ENCODE data around the gene RAB33B.
"Not testable (repeated sequence)": the region's sequence is repeated elsewhere in the genome, so short reads cannot be mapped to it uniquely, and the experiment has no call there.

The RAB33B gene

DNA sequence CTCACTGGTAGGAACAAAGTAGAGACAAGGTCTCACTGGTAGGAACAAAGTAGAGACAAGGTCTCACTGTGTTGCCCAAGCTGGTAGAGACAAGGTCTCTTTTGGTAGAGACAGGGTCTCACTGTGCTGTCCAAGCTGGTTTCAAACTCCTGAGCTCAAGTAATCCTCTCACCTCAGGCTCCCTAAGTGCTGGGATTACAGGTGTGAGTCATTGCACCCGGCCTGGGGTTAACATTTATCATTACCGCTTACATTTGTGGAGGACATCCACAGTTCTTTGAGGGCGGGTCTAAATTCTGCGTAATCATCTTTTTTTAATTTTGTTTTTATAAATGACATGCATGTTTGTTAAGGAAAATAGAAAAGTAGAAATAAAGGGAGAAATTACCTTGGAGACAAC is 12.0 kb downstream of the RAB33B start:
- Histone ChIP-seq H3K27me3 (ENCODE audit: control insufficient read depth, insufficient read depth, low read length) (no peaks in the 10 kb centered on the region), H3K9ac (ENCODE audit: low read depth, low read length) (no peak overlapping the region), H3K36me3 (ENCODE audit: insufficient read depth, low read length) (no peaks in the 10 kb centered on the region), H3K9me3 (replicated peaks; ENCODE audit: low read length) (no peaks in the 10 kb centered on the region), H3K4me2 (ENCODE audit: low read length) (no peak overlapping the region), H3K4me1 (ENCODE audit: control insufficient read depth, insufficient read depth, low read length) (no peaks in the 10 kb centered on the region), H3K4me3 (ENCODE audit: low read length) (no peak overlapping the region)

DNA sequence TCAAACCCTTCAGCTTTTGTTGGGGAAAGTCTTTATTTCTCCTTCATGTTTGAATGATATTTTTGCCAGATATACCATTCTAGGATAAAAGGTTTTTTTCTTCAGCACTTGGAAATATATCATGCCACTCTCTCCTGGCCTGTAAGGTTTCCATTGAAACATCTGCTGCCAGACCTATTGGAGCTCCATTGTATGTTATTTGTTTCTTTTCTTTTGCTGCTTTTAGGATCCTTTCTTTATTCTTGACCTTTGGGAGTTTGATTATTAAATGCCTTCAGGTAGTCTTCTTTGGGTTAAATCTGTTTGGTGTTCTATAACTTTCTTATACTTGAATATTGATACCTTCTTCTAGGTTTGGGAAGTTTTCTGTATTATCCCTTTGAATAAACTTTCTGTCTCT is 14.8 kb downstream of the RAB33B start:
- not testable (repeated sequence) for H3K4me1 ChIP-seq (ENCODE audit: control insufficient read depth, insufficient read depth, low read length); H3K9ac ChIP-seq (ENCODE audit: low read depth, low read length); H3K9me3 ChIP-seq (replicated peaks; ENCODE audit: low read length); H3K4me2 ChIP-seq (ENCODE audit: low read length); H3K27me3 ChIP-seq (ENCODE audit: control insufficient read depth, insufficient read depth, low read length); H3K4me3 ChIP-seq (ENCODE audit: low read length)
- H3K36me3 ChIP-seq (ENCODE audit: insufficient read depth, low read length): peaks cover 11% of the 10 kb centered on the region

DNA sequence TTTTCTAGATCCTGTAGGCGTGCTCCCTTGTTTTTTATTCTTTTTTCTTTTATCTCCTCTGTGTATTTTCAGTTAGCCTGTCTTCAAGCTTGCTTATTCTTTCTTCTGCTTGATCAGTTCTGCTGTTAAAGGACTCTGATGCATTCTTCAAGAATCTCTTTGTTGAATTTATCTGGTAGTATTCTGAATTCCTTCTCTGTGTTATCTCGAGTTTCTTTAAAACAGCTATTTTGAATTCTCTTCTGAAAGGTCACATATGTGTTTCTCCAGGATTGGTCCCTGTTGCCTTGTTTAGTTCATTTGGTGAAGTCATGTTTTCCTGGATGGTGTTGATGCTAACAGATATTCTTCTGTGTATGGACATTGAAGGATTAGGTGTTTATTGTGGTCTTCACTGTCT is 15.3 kb downstream of the RAB33B start:
- H3K4me3 ChIP-seq (ENCODE audit: low read length): no peak overlapping the region
- H3K4me2 ChIP-seq (ENCODE audit: low read length): no peak overlapping the region
- no peaks in the 10 kb centered on the region for H3K9me3 ChIP-seq (replicated peaks; ENCODE audit: low read length)
- H3K36me3 ChIP-seq (ENCODE audit: insufficient read depth, low read length): peaks cover 11% of the 10 kb centered on the region
- H3K27me3 ChIP-seq (ENCODE audit: control insufficient read depth, insufficient read depth, low read length): no peaks in the 10 kb centered on the region
- H3K9ac ChIP-seq (ENCODE audit: low read depth, low read length): no peak overlapping the region
- no peaks in the 10 kb centered on the region for H3K4me1 ChIP-seq (ENCODE audit: control insufficient read depth, insufficient read depth, low read length)

DNA sequence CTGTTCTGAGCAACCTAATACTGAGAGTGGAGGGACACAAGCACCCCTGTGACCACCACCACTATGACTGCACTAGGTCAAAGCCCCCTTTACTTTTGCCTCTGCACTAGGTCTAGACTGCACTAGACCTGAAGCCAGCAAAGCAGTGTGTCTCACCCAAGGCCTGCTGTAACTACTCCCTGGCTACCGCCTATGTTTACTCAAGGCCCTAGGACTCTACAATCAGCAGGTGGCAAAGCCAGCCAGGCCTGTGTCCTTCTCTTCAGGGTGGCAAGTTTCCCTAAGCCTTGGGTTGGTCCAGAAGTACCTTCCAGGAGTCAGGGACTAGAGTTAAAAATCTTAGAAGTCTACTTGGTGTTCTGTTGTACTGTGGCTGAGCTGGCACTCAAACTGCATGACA is 15.9 kb downstream of the RAB33B start:
- Histone ChIP-seq H3K27me3 (ENCODE audit: control insufficient read depth, insufficient read depth, low read length) (no peaks in the 10 kb centered on the region), H3K4me2 (ENCODE audit: low read length) (no peak overlapping the region), H3K9me3 (replicated peaks; ENCODE audit: low read length) (no peaks in the 10 kb centered on the region), H3K36me3 (ENCODE audit: insufficient read depth, low read length) (peaks cover 11% of the 10 kb centered on the region), H3K4me1 (ENCODE audit: control insufficient read depth, insufficient read depth, low read length) (no peaks in the 10 kb centered on the region), H3K4me3 (ENCODE audit: low read length) (no peak overlapping the region), H3K9ac (ENCODE audit: low read depth, low read length) (no peak overlapping the region)

DNA sequence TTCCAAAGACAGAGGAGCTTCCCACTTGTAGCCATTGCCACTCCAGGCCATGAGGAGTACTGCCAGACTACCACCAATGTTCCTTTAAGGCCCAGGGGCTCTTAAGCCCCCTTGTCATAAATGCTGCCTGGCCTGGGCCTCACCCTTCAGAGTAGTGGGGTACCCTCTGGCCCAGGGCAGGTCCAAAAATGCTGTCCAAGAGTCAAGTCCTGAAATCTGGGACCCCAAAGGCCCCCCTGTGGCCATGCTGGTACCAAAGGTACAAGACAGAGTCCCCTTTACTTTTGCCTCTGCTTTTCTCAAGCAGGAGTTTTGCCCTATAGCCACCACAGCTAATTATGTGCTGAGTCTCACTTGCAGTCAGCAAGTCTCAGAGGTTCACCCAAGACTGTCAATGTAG is 16.4 kb downstream of the RAB33B start:
- Histone ChIP-seq H3K36me3 (ENCODE audit: insufficient read depth, low read length) (peaks cover 11% of the 10 kb centered on the region), H3K9me3 (replicated peaks; ENCODE audit: low read length) (no peaks in the 10 kb centered on the region), H3K9ac (ENCODE audit: low read depth, low read length) (no peak overlapping the region), H3K4me3 (ENCODE audit: low read length) (no peak overlapping the region), H3K27me3 (ENCODE audit: control insufficient read depth, insufficient read depth, low read length) (no peaks in the 10 kb centered on the region), H3K4me2 (ENCODE audit: low read length) (no peak overlapping the region), H3K4me1 (ENCODE audit: control insufficient read depth, insufficient read depth, low read length) (no peaks in the 10 kb centered on the region)

DNA sequence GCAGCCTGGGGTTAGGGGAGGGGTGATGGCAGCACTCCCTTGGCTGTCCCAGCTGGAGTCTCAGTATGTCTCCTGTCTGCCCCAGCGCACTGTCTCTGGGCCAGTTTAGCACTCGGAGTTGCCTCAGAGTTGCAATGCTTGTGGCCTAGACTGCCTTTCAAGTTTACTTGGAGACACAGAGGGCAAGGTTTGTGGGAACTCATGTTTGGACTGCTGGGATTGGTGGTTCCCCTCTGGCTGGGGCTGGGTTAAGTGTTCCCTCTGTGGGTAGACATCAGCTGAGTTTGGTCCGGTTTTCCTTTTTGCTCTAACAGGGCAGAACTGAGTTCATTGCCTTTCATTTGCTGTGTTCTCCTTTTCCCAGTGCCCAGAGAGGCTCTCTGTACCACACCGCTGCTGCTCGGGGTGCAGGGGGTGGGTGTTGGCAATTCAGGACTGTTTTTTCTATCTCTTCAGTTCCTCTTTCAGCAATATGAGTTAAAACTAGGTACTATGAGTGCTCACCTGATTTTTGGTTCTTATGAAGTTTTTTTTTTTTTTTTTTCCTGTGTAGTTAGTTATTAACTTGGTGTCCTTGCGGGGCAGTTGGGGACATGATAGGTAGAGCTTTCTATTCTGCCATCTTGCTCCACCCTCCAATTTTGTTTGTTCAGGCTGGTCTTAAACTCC is 17.2 kb downstream of the RAB33B start:
- Histone ChIP-seq H3K9ac (ENCODE audit: low read depth, low read length) (no peak overlapping the region), H3K4me2 (ENCODE audit: low read length) (no peak overlapping the region), H3K4me1 (ENCODE audit: control insufficient read depth, insufficient read depth, low read length) (no peaks in the 10 kb centered on the region)

DNA sequence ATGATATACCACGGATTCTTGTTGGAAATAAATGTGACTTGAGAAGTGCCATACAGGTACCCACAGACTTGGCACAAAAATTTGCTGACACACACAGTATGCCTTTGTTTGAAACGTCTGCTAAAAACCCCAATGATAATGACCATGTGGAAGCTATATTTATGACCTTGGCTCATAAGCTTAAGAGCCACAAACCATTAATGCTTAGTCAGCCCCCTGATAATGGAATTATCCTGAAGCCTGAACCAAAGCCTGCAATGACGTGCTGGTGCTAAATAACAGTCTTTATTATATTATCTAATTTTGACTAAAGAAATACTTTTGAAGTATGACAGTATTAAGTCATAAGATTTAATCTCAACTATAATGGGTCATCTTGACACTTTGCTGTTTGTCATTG is 18.9 kb downstream of the RAB33B start:
- H3K4me3 ChIP-seq (ENCODE audit: low read length): no peak overlapping the region
- no peaks in the 10 kb centered on the region for H3K27me3 ChIP-seq (ENCODE audit: control insufficient read depth, insufficient read depth, low read length)
- H3K9me3 ChIP-seq (replicated peaks; ENCODE audit: low read length): no peaks in the 10 kb centered on the region
- H3K9ac ChIP-seq (ENCODE audit: low read depth, low read length): no peak overlapping the region
- H3K36me3 ChIP-seq (ENCODE audit: insufficient read depth, low read length): peaks cover 11% of the 10 kb centered on the region
- H3K4me1 ChIP-seq (ENCODE audit: control insufficient read depth, insufficient read depth, low read length): no peaks in the 10 kb centered on the region
- no peak overlapping the region for H3K4me2 ChIP-seq (ENCODE audit: low read length)

More for the DNA sequence above, 17.2 kb downstream of the RAB33B start:
- H3K36me3 ChIP-seq (ENCODE audit: insufficient read depth, low read length): peaks cover 11% of the 10 kb centered on the region
- no peaks in the 10 kb centered on the region for H3K9me3 ChIP-seq (replicated peaks; ENCODE audit: low read length)
- H3K4me3 ChIP-seq (ENCODE audit: low read length): no peak overlapping the region
- H3K27me3 ChIP-seq (ENCODE audit: control insufficient read depth, insufficient read depth, low read length): no peaks in the 10 kb centered on the region

DNA sequence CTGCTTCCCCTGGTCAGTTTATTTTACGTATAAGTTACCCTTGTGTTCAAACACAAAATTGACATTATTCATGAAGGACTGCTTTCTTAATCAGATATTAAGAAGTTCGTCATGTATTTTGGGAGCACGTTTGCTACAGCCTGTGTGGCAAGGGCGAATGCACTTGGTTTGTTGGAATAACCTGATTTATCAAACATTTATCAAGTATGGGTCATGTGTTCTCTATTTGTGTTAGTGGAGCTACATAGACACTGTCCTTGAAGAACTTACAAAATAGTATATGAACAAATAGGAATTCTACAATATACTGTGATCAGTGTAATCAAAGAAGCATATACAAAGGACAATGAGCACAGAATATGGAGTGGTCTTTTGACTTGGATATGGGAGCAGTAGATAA is 22.4 kb downstream of the RAB33B start:
- H3K4me1 ChIP-seq (ENCODE audit: control insufficient read depth, insufficient read depth, low read length): no peaks in the 10 kb centered on the region
- no peak overlapping the region for H3K4me2 ChIP-seq (ENCODE audit: low read length)
- H3K36me3 ChIP-seq (ENCODE audit: insufficient read depth, low read length): peaks cover 11% of the 10 kb centered on the region
- no peaks in the 10 kb centered on the region for H3K27me3 ChIP-seq (ENCODE audit: control insufficient read depth, insufficient read depth, low read length)
- H3K4me3 ChIP-seq (ENCODE audit: low read length): no peak overlapping the region
- H3K9me3 ChIP-seq (replicated peaks; ENCODE audit: low read length): no peaks in the 10 kb centered on the region
- no peak overlapping the region for H3K9ac ChIP-seq (ENCODE audit: low read depth, low read length)

DNA sequence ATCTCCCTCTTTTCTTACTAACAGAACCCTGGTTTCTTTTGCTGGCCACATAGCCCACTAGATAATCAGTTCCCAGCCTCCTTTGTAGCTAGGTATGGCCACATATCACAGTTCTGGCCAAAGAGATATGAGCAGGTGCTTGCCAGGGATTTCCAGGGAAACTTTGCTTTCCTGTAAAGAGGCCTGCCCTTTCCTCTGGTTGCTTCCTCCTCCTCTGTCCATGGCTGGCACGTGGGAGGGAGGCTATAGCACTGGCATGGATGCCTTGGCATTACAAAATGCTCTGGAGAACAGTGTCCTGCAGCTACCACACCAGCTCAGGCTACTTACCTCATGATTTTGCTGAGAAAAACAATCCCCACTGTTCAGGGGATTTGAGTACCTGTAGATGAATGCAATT is 27.5 kb downstream of the RAB33B start:
- no peaks in the 10 kb centered on the region for H3K36me3 ChIP-seq (ENCODE audit: insufficient read depth, low read length)
- no peak overlapping the region for H3K4me2 ChIP-seq (ENCODE audit: low read length)
- H3K9me3 ChIP-seq (replicated peaks; ENCODE audit: low read length): no peaks in the 10 kb centered on the region
- H3K4me1 ChIP-seq (ENCODE audit: control insufficient read depth, insufficient read depth, low read length): no peaks in the 10 kb centered on the region
- H3K27me3 ChIP-seq (ENCODE audit: control insufficient read depth, insufficient read depth, low read length): no peaks in the 10 kb centered on the region
- no peak overlapping the region for H3K9ac ChIP-seq (ENCODE audit: low read depth, low read length)
- no peak overlapping the region for H3K4me3 ChIP-seq (ENCODE audit: low read length)

DNA sequence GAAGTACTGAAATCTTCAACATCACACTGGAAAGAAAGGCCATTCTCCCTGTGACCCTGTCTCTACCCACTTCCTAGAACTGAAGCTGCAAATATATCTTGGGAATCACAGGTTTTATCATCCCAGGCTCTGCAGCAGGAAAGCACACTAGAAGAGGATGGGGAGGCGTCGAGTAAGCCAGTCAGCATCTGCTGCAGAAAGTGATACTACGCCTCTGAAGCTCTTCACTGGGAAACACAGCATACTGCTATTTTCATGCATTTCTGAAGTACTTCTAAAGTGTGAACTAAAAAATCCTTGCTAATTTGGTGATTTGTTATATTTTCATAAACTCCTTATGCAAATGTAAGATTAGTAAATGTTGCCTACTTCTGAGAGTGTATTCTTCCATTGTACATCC is 29.1 kb downstream of the RAB33B start:
- Histone ChIP-seq H3K4me2 (ENCODE audit: low read length) (no peak overlapping the region), H3K4me3 (ENCODE audit: low read length) (no peak overlapping the region), H3K4me1 (ENCODE audit: control insufficient read depth, insufficient read depth, low read length) (peaks cover 11% of the 10 kb centered on the region), H3K9ac (ENCODE audit: low read depth, low read length) (no peak overlapping the region), H3K9me3 (replicated peaks; ENCODE audit: low read length) (no peaks in the 10 kb centered on the region), H3K27me3 (ENCODE audit: control insufficient read depth, insufficient read depth, low read length) (no peaks in the 10 kb centered on the region), H3K36me3 (ENCODE audit: insufficient read depth, low read length) (no peaks in the 10 kb centered on the region)

DNA sequence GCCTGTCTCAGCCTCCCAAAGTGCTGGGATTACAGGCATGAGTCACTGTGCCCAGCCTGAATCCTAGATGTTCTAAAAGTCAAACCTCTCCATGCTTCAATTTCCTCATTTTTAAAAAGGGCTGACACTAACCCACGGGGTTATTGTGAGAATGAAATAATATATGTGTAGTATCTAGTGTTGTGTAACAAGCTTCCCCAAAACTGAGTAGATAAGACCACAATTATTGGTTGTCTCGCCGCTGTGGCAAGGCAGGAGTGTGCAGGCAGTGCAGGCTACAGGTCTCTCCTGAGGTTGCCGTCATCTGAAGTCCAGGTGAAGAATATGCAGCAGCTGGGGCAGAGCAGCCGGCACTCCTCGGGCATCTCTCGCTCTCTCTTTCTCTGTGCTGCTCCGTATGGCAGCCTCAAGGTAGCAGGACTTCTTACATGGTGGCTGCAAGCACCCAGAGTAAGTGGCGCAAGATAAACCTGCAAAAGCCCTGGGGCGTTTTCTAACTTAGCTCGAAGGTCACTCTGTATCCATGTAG is 30.9 kb downstream of the RAB33B start:
- H3K9me3 ChIP-seq (replicated peaks; ENCODE audit: low read length): no peaks in the 10 kb centered on the region
- no peaks in the 10 kb centered on the region for H3K27me3 ChIP-seq (ENCODE audit: control insufficient read depth, insufficient read depth, low read length)
- H3K9ac ChIP-seq (ENCODE audit: low read depth, low read length): no peak overlapping the region
- H3K36me3 ChIP-seq (ENCODE audit: insufficient read depth, low read length): no peaks in the 10 kb centered on the region
- no peak overlapping the region for H3K4me2 ChIP-seq (ENCODE audit: low read length)
- H3K4me3 ChIP-seq (ENCODE audit: low read length): no peak overlapping the region
- H3K4me1 ChIP-seq (ENCODE audit: control insufficient read depth, insufficient read depth, low read length): peaks cover 11% of the 10 kb centered on the region

DNA sequence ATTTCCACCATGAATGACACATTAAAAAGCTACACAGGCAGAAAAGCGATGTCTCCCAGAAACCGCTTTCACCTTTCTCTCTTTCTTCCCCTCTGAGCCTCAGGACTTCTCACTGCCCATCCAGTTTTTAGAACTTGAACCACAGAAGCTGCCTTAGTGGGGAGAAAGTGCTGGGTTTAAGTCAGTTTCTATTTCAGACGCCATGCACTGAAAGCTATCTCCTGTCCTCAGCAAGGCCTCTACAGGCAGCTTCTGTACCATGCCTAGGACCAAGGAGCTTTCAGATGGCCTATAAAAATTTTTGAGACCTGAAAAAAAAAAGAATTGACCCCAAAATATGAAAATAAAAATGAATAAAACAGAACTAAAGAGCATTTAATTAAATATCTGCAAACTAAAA is 34.5 kb downstream of the RAB33B start:
- H3K9ac ChIP-seq (ENCODE audit: low read depth, low read length): no peak overlapping the region
- H3K9me3 ChIP-seq (replicated peaks; ENCODE audit: low read length): no peaks in the 10 kb centered on the region
- no peak overlapping the region for H3K4me3 ChIP-seq (ENCODE audit: low read length)
- H3K27me3 ChIP-seq (ENCODE audit: control insufficient read depth, insufficient read depth, low read length): no peaks in the 10 kb centered on the region
- no peak overlapping the region for H3K4me2 ChIP-seq (ENCODE audit: low read length)
- peaks cover 11% of the 10 kb centered on the region for H3K4me1 ChIP-seq (ENCODE audit: control insufficient read depth, insufficient read depth, low read length)
- no peaks in the 10 kb centered on the region for H3K36me3 ChIP-seq (ENCODE audit: insufficient read depth, low read length)

All from skeletal muscle satellite cell (primary cell).